ENCODE results near the gene HPCA. TPM values are rescaled to one million over a fixed set of nuclear protein-coding genes. Genes with fewer than 3 reads are reported as not detected.

HPCA gene
- total RNA-seq, 1 donor from 2014 or later = not detected

GRCh38 chr1:32881871-32882850 is 4.1 kb upstream of the HPCA start:
- no peak overlapping the region for H3K27ac Mint-ChIP-seq (ENCODE audit: unreplicated experiment)
- Histone ChIP-seq H4K20me1 (ENCODE audit: insufficient read depth, low read length) (no peaks in the 10 kb centered on the region), H3K79me2 (ENCODE audit: insufficient read depth, low read length) (no peaks in the 10 kb centered on the region), H3K36me3 (ENCODE audit: insufficient read depth, low read length) (no peaks in the 10 kb centered on the region), H3K9me3 (ENCODE audit: insufficient read depth, low read depth, low read length) (no peaks in the 10 kb centered on the region), H3K27me3 (ENCODE audit: insufficient read depth, low read length) (peaks cover 28% of the 10 kb centered on the region), H3K4me2 (ENCODE audit: low read length) (no peak overlapping the region), H2AFZ (ENCODE audit: low read depth, low read length) (no peak overlapping the region), H3K4me3 (ENCODE audit: insufficient read depth, low read depth, low read length) (no peak overlapping the region), H3K9ac (ENCODE audit: low read length) (no peak overlapping the region), H3K4me1 (ENCODE audit: insufficient read depth, low read length) (no peaks in the 10 kb centered on the region), H3K27ac (ENCODE audit: low read depth, low read length) (no peak overlapping the region)
- H3K4me3 Mint-ChIP-seq (ENCODE audit: unreplicated experiment) = no peak overlapping the region
- peaks cover 39% of the 10 kb centered on the region for H3K27me3 Mint-ChIP-seq (ENCODE audit: low read depth, unreplicated experiment)
- no peak for FAIRE-seq
- no peak for DNase-seq (ENCODE audit: low read depth)
- no peak for TF ChIP-seq EZH2 (IDR thresholded peaks at IDR 0.05; ENCODE audit: insufficient read depth, low read length)
- no peak for TF ChIP-seq CTCF (IDR thresholded peaks at IDR 0.05; ENCODE audit: insufficient read depth, low read depth, low read length)
- H3K9me3 Mint-ChIP-seq (ENCODE audit: unreplicated experiment) = peaks cover 5% of the 10 kb centered on the region
- no peaks in the 10 kb centered on the region for H3K36me3 Mint-ChIP-seq (ENCODE audit: low read depth, unreplicated experiment)
- peaks cover 2% of the 10 kb centered on the region for H3K4me1 Mint-ChIP-seq (ENCODE audit: low read depth, unreplicated experiment)

- FAIRE-seq = no peak
- H3K36me3 Mint-ChIP-seq (ENCODE audit: low read depth, unreplicated experiment) = no peaks in the 10 kb centered on the region
- no peak for TF ChIP-seq EZH2 (IDR thresholded peaks at IDR 0.05; ENCODE audit: insufficient read depth, low read length)
- no peak for TF ChIP-seq CTCF (IDR thresholded peaks at IDR 0.05; ENCODE audit: insufficient read depth, low read depth, low read length)
These were observed 2.8 kb upstream of the HPCA start for GRCh38 chr1:32883338-32884031.

More at GRCh38 chr1:32883338-32884031, 2.8 kb upstream of the HPCA start:
- Histone ChIP-seq H3K36me3 (ENCODE audit: insufficient read depth, low read length) (no peaks in the 10 kb centered on the region), H3K27ac (ENCODE audit: low read depth, low read length) (no peak overlapping the region), H3K9me3 (ENCODE audit: insufficient read depth, low read depth, low read length) (no peaks in the 10 kb centered on the region), H3K4me3 (ENCODE audit: insufficient read depth, low read depth, low read length) (no peak overlapping the region), H2AFZ (ENCODE audit: low read depth, low read length) (no peak overlapping the region), H3K4me2 (ENCODE audit: low read length) (no peak overlapping the region), H3K79me2 (ENCODE audit: insufficient read depth, low read length) (no peaks in the 10 kb centered on the region), H3K4me1 (ENCODE audit: insufficient read depth, low read length) (no peaks in the 10 kb centered on the region), H3K27me3 (ENCODE audit: insufficient read depth, low read length) (peaks cover 25% of the 10 kb centered on the region), H3K9ac (ENCODE audit: low read length) (no peak overlapping the region), H4K20me1 (ENCODE audit: insufficient read depth, low read length) (no peaks in the 10 kb centered on the region)
- Mint-ChIP-seq H3K27me3 (ENCODE audit: low read depth, unreplicated experiment) (peaks cover 41% of the 10 kb centered on the region), H3K9me3 (ENCODE audit: unreplicated experiment) (peaks cover 5% of the 10 kb centered on the region), H3K4me1 (ENCODE audit: low read depth, unreplicated experiment) (peaks cover 2% of the 10 kb centered on the region), H3K4me3 (ENCODE audit: unreplicated experiment) (no peak overlapping the region), H3K27ac (ENCODE audit: unreplicated experiment) (no peak overlapping the region)
- DNase-seq (ENCODE audit: low read depth) = no peak
